Activated CD4-positive, alpha-beta memory T cell treated with anti-CD3 and anti-CD28 coated beads for 36 hours (primary cell): ENCODE measurements around the gene DCC. TPM values are rescaled to one million over a fixed set of nuclear protein-coding genes. Genes with fewer than 3 reads are reported as not detected.

ENCODE experiments used
- CTCF ChIA-PET: fragments of 350-600 bp; sonication (Branson Sonifier 250); formaldehyde crosslinking; loops from one replicate; lab custom pipeline; 2021; ENCODE audit warnings: antibody characterized with exemption, inconsistent platforms; lab: Charles Lee
- POLR2A ChIA-PET: fragments of 350-600 bp; sonication (Branson Sonifier 250); formaldehyde crosslinking; loops from one replicate; lab custom pipeline; 2021; ENCODE audit warnings: antibody characterized with exemption; lab: Charles Lee
- DNase-seq: peaks from one replicate; pipeline ENCODE4 v3.0.0-alpha.2; 2020
- H3K27ac Mint-ChIP-seq: one replicate; pipeline ENCODE4 v1.8.0; 2021; ENCODE audit warnings: mixed read lengths
- H3K27me3 Mint-ChIP-seq: one replicate; pipeline ENCODE4 v1.8.0; 2021; ENCODE audit warnings: mixed read lengths
- H3K36me3 Mint-ChIP-seq: one replicate; pipeline ENCODE4 v1.8.0; 2021; ENCODE audit warnings: mixed read lengths
- H3K4me1 Mint-ChIP-seq: one replicate; pipeline ENCODE4 v1.8.0; 2021; ENCODE audit warnings: low read depth, mixed read lengths
- H3K4me3 Mint-ChIP-seq: one replicate; pipeline ENCODE4 v1.8.0; 2021; ENCODE audit warnings: mild to moderate bottlenecking, mixed read lengths
- H3K9me3 Mint-ChIP-seq: one replicate; pipeline ENCODE4 v1.8.0; 2021; ENCODE audit warnings: mixed read lengths
- intact Hi-C: fragments of 100-400 bp; cut with micrococcal nuclease; formaldehyde crosslinking; loops from one replicate; pipeline ENCODE4 v1.15.1; 2023
- total RNA-seq, 2 experiments: library from RNA; stranded (reverse); gene quantifications; one replicate each; pipeline ENCODE4 v1.2.3, GENCODE V29; 2021

The DCC gene
- total RNA-seq, 2 experiments from 2014 or later, result not detected

DNA sequence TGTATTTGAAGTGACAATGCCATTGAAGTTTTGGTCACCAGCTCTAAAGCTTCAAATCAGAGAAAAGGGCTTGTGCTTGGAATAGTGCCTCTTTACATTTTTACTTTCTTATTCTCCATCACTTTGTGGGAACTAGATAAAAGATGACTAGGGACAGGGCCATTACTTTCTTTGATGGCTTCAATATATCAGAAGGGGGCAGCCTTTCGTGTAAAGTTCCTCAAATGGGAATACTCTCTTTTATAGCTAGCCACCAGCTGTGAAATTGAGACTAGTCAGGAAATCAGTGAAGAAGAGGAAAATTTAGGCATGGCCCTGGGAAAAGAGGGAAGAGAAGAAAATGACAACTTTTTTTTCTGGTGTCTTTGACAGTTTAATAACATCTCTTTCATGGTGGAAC lies 242.5 kb downstream of the DCC start:
- Mint-ChIP-seq H3K4me1 (no peaks in the 10 kb centered on the region), H3K9me3 (peaks cover 3% of the 10 kb centered on the region), H3K27me3 (no peaks in the 10 kb centered on the region), H3K4me3 (no peak overlapping the region), H3K27ac (no peak overlapping the region), H3K36me3 (no peaks in the 10 kb centered on the region)
- CTCF ChIA-PET, result no interaction called here
- intact Hi-C loops, result no loop called here
- POLR2A ChIA-PET, result no interaction called here
- no peak for DNase-seq

DNA sequence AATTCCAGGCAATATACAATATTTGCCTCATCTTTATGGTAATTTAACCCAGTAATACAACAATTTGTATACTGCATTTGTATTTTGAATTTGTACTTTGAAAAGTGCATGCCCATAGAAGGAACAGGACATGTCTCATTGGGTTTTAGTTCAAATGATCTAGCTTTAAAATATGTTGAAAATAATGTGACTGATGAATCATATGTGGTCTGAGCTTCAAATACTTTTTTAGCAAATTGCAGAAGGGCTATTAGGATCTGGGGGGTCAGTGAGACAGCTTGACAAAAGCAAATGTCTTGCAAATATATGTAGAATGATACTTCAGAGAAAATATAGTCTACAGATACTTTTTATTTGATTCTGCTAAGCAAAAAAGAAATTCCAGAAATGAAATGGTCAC lies 248.9 kb downstream of the DCC start:
- ChIA-PET CTCF (no interaction called here), POLR2A (no interaction called here)
- Mint-ChIP-seq H3K27ac (no peak overlapping the region), H3K27me3 (no peaks in the 10 kb centered on the region), H3K36me3 (no peaks in the 10 kb centered on the region), H3K4me1 (no peaks in the 10 kb centered on the region), H3K4me3 (no peak overlapping the region), H3K9me3 (peaks cover 3% of the 10 kb centered on the region)
- intact Hi-C loops, result no loop called here
- DNase-seq, result no peak

DNA sequence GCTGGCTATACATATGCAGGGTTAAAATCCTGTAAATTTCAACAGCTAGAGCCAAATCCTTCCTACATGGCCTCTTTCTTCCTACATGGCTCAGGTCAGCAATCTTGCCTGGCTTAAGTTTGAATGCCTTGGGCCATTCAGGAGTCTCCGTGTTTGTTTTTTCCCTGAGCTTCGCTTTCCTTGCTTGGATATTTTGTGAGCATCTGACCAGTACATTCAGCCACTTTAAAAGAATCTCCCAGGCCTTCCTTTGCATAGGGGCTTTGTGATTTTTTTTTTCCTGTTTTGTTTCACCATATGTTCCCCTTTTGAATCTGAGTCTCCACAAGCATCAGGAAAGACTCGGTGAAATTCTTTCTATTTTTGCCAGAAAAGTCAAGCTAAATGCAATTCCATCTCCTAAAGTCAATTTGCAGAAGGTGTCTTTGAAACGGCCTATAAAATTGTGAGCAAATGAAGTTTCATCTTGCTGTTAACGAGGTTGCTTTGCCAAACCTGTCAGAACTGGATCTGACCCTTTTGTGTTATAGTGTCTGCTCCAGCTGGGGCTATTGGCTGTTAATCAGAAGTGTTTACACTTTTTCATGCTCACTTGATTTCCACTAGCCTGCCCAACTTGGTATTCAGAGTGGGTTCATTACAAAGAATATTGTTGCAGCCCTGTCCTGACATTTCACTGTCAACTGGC lies 256.9 kb downstream of the DCC start:
- intact Hi-C loops, result no loop called here
- no peaks in the 10 kb centered on the region for H3K4me1 Mint-ChIP-seq
- ChIA-PET CTCF (no interaction called here), POLR2A (no interaction called here)
- H3K36me3 Mint-ChIP-seq, result no peaks in the 10 kb centered on the region
- H3K9me3 Mint-ChIP-seq, result peaks cover 5% of the 10 kb centered on the region
- H3K27ac Mint-ChIP-seq, result no peak overlapping the region
- no peaks in the 10 kb centered on the region for H3K27me3 Mint-ChIP-seq
- DNase-seq, result no peak
- H3K4me3 Mint-ChIP-seq, result no peak overlapping the region

DNA sequence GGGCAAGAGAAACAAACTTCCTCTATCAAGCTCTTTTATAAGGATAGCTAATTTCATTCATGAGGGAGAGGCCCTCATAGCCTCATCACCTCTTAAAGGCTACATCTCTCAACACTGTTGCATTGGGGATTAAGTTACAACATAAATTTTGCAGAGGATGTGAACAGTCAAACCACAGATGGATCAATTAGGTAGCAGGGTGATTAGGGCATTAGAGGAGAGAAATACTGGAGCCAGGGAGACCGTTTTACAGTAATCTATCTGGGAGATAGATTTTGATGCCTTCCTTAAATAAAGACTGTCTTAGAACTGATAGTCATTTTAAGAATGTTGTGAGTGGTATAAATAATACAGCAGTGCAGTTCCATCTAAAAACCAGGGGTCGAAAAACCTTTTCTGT lies 258.9 kb downstream of the DCC start:
- H3K27me3 Mint-ChIP-seq, result no peaks in the 10 kb centered on the region
- intact Hi-C loops, result no loop called here
- ChIA-PET POLR2A (no interaction called here), CTCF (no interaction called here)
- H3K36me3 Mint-ChIP-seq, result no peaks in the 10 kb centered on the region
- peaks cover 5% of the 10 kb centered on the region for H3K9me3 Mint-ChIP-seq
- no peak for DNase-seq
- H3K4me1 Mint-ChIP-seq, result no peaks in the 10 kb centered on the region
- H3K27ac Mint-ChIP-seq, result no peak overlapping the region
- H3K4me3 Mint-ChIP-seq, result no peak overlapping the region

DNA sequence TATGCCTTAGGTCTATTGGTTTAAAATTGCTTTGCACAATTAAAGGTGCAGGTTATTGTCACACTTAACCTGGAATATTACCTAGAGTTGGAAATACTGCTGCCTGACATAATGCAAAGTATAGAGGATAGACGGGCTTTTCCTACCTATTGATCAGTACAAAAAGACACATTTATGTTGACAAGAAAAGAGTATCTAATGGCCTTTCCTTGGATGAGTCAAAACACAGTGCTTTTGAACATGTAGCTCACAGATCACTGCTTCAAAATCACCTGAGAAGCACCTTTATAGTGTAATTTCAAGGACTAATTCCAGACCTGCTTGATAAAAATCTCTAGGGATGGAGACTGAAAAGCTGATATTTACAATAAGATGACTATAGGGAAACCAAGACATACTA lies 262.8 kb downstream of the DCC start:
- CTCF ChIA-PET, result no interaction called here
- H3K4me3 Mint-ChIP-seq, result no peak overlapping the region
- H3K9me3 Mint-ChIP-seq, result no peaks in the 10 kb centered on the region
- no peaks in the 10 kb centered on the region for H3K4me1 Mint-ChIP-seq
- DNase-seq, result no peak
- H3K27ac Mint-ChIP-seq, result no peak overlapping the region
- no peaks in the 10 kb centered on the region for H3K27me3 Mint-ChIP-seq
- POLR2A ChIA-PET, result no interaction called here
- intact Hi-C loops, result no loop called here
- no peaks in the 10 kb centered on the region for H3K36me3 Mint-ChIP-seq

DNA sequence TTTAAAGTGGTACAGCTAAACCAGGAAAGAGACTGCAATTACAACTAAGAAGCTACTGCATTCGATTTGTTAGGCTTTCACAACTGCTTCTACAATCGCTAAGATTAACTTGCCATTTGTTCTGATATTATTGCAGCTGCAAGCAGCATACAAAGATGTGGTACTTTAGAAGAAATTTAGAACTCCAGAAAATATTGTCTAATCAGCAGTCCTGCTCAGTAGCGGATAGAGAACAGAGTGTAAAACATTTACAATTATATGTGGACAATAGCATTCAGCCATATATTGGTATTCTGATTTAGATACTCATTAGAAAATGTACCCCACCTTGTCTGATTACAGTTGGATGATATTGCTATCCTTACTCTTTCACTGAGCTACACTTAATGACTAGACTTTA lies 265.3 kb downstream of the DCC start:
- no peaks in the 10 kb centered on the region for H3K9me3 Mint-ChIP-seq
- intact Hi-C loops, result no loop called here
- CTCF ChIA-PET, result no interaction called here

DNA sequence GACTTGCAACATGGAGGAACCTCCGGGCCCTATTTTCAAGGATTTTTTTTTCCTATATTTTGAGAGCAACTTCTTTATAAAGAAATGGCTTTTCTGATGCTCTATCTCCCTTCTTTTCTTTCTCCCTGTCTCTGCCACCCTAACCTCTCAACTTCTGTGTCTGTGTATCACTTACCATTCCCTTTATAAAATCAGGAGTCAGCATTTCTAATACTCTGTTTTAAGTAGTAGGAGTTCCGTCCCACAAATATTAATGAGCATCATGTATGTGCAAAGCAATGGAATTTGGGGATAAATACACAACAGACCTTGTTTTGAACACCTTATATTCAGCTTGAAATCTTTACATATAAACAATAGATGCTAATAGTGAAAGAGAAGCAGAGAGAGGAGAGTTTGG lies 268.0 kb downstream of the DCC start:
- Mint-ChIP-seq H3K4me3 (no peak overlapping the region), H3K36me3 (no peaks in the 10 kb centered on the region), H3K27ac (no peak overlapping the region), H3K27me3 (no peaks in the 10 kb centered on the region), H3K4me1 (no peaks in the 10 kb centered on the region), H3K9me3 (no peaks in the 10 kb centered on the region)
- intact Hi-C loops, result no loop called here
- DNase-seq, result no peak
- ChIA-PET POLR2A (no interaction called here), CTCF (no interaction called here)

More for the DNA sequence above, 265.3 kb downstream of the DCC start:
- Mint-ChIP-seq H3K36me3 (no peaks in the 10 kb centered on the region), H3K4me3 (no peak overlapping the region), H3K27me3 (no peaks in the 10 kb centered on the region), H3K4me1 (no peaks in the 10 kb centered on the region), H3K27ac (no peak overlapping the region)
- POLR2A ChIA-PET, result no interaction called here
- DNase-seq, result no peak

DNA sequence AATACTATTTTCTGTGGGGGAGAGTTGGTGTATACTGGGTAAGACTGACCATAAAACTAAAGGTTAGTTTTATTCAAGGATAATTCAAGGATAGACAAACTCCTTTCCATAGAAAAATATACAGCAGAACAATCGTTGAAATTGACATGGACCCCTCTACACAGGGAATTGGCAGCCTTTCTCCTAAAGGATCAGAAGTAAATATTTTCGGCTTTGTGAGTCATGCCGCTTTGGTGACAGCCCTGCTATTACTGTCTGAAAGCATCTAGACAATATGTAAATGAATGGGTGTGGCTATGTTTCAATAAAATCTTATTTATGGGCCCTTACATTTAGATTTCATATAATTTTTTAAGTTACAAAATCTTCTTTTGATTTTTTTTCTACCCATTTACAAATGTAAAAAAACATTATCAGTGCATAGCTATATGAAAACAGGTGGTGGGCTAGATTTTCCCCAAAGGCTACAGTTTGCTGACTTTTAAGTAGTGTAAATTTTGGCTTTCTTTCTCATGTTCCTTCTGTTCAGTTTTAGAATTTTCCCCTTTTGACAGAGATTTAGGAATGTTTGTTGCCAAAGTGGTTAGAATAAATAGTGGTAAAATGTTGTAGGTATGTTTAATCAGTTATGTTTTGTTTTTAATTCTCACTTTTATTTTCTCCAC lies 270.6 kb downstream of the DCC start:
- POLR2A ChIA-PET, result no interaction called here
- intact Hi-C loops, result no loop called here
- CTCF ChIA-PET, result no interaction called here
- no peak overlapping the region for H3K27ac Mint-ChIP-seq
- H3K9me3 Mint-ChIP-seq, result no peaks in the 10 kb centered on the region
- no peak for DNase-seq
- no peaks in the 10 kb centered on the region for H3K36me3 Mint-ChIP-seq
- H3K4me1 Mint-ChIP-seq, result no peaks in the 10 kb centered on the region
- H3K27me3 Mint-ChIP-seq, result no peaks in the 10 kb centered on the region
- H3K4me3 Mint-ChIP-seq, result no peak overlapping the region

DNA sequence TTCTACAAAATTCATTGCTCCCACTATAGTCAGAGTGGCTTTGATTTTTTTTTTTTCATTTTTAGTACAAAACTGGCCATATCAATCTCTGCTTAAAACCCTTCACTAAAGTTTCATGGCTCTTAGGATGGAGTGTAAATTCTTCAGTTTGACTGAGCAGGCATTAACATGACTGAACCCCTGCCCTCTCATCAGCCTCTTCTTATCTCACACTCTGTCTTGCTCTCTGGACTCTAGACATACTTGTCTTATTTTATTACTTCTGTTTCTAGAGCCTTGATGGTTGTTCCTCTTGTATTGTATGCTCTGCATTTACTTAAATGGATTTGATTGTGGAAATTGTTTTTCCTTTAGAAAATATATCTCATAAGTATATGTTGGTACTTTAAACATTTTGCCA lies 272.4 kb downstream of the DCC start:
- Mint-ChIP-seq H3K4me3 (no peak overlapping the region), H3K27ac (no peak overlapping the region), H3K36me3 (no peaks in the 10 kb centered on the region), H3K27me3 (no peaks in the 10 kb centered on the region), H3K9me3 (no peaks in the 10 kb centered on the region), H3K4me1 (no peaks in the 10 kb centered on the region)
- intact Hi-C loops, result no loop called here
- DNase-seq, result no peak
- ChIA-PET CTCF (no interaction called here), POLR2A (no interaction called here)

DNA sequence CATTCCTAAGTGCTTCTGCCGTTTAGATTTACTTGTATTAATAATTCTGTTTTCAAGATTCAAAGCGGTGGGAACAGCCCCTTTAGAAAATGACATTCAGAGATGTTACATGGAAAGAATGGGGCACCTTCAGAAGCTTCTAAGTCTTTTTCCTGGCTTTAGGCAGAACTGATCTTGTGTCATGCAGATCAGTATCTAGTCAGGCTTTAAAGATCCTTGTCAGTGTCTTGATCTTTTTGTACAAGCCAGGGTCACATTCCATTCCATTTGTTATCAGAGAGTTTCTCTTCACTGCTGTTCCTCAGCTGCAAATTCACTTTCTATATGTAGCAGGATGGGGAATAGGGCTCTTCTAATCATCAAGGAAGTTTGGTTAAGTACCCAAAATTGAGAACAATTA lies 275.3 kb downstream of the DCC start:
- ChIA-PET CTCF (interaction anchor here (0.5 kb wide), 1 partner anchor 474 kb away, joined by 3 read pairs; no protein-coding TSS in a partner anchor), POLR2A (no interaction called here)
- H3K36me3 Mint-ChIP-seq, result no peaks in the 10 kb centered on the region
- no peaks in the 10 kb centered on the region for H3K4me1 Mint-ChIP-seq
- no peak overlapping the region for H3K27ac Mint-ChIP-seq
- intact Hi-C loops, result no loop called here
- no peak for DNase-seq
- no peaks in the 10 kb centered on the region for H3K27me3 Mint-ChIP-seq
- no peak overlapping the region for H3K4me3 Mint-ChIP-seq
- H3K9me3 Mint-ChIP-seq, result no peaks in the 10 kb centered on the region

DNA sequence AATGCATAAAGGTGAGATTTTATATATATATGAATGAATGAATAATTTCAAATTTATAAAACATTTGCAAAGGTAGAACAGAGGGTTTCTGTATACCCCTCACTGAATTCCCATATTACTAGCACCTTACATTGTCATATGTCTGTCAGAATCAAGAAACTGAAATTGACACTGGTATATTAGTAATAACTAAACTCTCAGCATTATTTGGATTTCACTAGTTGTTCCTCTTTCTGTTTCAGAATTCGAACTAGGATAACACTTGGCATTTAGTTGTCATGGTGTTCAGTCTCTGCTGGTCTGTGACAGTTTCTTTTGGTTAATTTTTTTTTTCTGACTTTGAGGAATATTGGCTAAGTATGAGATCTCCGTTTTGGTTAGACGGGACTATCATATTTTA lies 275.9 kb downstream of the DCC start:
- no peak for DNase-seq
- intact Hi-C loops, result no loop called here
- Mint-ChIP-seq H3K27ac (no peak overlapping the region), H3K27me3 (no peaks in the 10 kb centered on the region), H3K4me3 (no peak overlapping the region), H3K4me1 (no peaks in the 10 kb centered on the region), H3K9me3 (no peaks in the 10 kb centered on the region), H3K36me3 (no peaks in the 10 kb centered on the region)
- ChIA-PET POLR2A (no interaction called here), CTCF (no interaction called here)

DNA sequence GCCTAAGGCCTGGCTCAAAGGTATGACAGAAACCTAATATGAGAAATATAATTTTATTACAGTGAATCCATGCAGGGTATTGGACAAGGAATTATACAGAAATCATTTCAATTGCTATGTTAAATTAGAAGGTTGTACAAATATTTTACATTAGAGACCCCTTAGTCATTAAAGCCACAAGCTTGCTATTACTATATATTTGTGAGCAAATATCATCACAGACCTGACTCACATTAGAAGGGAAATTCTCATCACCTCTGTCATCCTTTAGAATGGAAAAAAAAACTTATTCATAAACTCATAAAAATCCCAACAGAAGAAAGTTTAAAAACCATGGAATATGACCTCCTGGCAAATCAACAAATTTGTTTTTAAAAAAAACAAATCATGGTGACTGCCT lies 277.9 kb downstream of the DCC start:
- Mint-ChIP-seq H3K36me3 (no peaks in the 10 kb centered on the region), H3K27me3 (no peaks in the 10 kb centered on the region), H3K4me3 (no peak overlapping the region), H3K4me1 (no peaks in the 10 kb centered on the region), H3K27ac (no peak overlapping the region), H3K9me3 (no peaks in the 10 kb centered on the region)
- intact Hi-C loops, result no loop called here
- ChIA-PET POLR2A (no interaction called here), CTCF (no interaction called here)
- DNase-seq, result no peak

DNA sequence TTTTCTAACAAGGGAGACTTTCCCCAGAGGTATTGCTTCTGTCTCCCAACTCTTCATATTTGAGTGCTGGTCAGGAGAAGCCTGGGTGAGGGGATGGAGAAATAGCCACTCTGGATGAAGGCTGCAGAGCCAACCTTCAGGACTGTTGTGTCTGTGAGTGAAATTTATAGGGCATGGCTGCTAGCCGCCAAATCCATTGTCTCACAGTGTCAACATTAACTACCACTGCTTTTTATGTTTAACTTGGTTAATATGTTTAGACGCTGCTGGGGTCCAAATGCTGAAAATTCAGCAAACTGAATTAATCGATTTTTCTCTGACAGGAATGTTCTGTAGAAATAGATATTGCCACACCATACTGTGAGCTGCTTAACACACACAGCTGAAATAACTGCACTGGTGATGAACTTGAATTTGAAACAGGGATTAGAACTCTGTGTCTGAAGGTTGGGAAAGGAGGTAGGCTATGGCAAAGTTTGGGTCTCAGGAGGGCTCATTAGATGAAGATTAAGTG lies 281.0 kb downstream of the DCC start:
- no peaks in the 10 kb centered on the region for H3K36me3 Mint-ChIP-seq
- CTCF ChIA-PET, result no interaction called here
- no peaks in the 10 kb centered on the region for H3K27me3 Mint-ChIP-seq
- H3K9me3 Mint-ChIP-seq, result no peaks in the 10 kb centered on the region
- no peaks in the 10 kb centered on the region for H3K4me1 Mint-ChIP-seq
- intact Hi-C loops, result no loop called here
- no peak overlapping the region for H3K4me3 Mint-ChIP-seq
- DNase-seq, result no peak
- POLR2A ChIA-PET, result no interaction called here
- H3K27ac Mint-ChIP-seq, result no peak overlapping the region
